ENCODE results near the gene PSTK. TPM values are rescaled to one million over a fixed set of nuclear protein-coding genes. Genes with fewer than 3 reads are reported as not detected.
A peak's percentile ranks its signal among the peaks of the same experiment; 100 is the strongest.

PSTK gene, protein sequence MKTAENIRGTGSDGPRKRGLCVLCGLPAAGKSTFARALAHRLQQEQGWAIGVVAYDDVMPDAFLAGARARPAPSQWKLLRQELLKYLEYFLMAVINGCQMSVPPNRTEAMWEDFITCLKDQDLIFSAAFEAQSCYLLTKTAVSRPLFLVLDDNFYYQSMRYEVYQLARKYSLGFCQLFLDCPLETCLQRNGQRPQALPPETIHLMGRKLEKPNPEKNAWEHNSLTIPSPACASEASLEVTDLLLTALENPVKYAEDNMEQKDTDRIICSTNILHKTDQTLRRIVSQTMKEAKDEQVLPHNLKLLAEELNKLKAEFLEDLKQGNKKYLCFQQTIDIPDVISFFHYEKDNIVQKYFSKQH
- total RNA-seq (2014; rRNA removed; shearing (Covaris generic)) (1.4 and 4.9 TPM in 2 replicates), polyA plus RNA-seq (2016; fragmentation: Nextera tagmentation; extraction: Ambion mirVana) (7.0 and 7.1 TPM in 2 replicates)

- Histone ChIP-seq H3K4me3 (peak within 1 kb of the TSS; percentile 97), H3F3A (ENCODE audit: insufficient read depth) (peaks cover 7% of the 10 kb centered on the region; the same call in 1 of the 2 replicates), H3K9ac (peak within 1 kb of the TSS; percentile 93), H3K27ac (peak within 1 kb of the TSS; percentile 89), H3K4me1 (ENCODE audit: insufficient read depth) (0 out of 2 replicates have a peak, but pooled peaks cover 5% of the 10 kb centered on the region), H2AFZ (peak within 1 kb of the TSS; percentile 97), H3K27me3 (replicated peaks; ENCODE audit: insufficient read depth) (no peaks in the 10 kb centered on the region), H3K9me2 (ENCODE audit: insufficient read depth) (no peaks in the 10 kb centered on the region), H4K20me1 (ENCODE audit: insufficient read depth) (no peaks in the 10 kb centered on the region), H3K79me2 (ENCODE audit: insufficient read depth) (no peaks in the 10 kb centered on the region), H3K4me2 (ENCODE audit: unreplicated experiment) (peak within 1 kb of the TSS; percentile 100), H3K9me3 (ENCODE audit: low read depth) (no peaks in the 10 kb centered on the region), H3K36me3 (ENCODE audit: low read depth) (no peaks in the 10 kb centered on the region)
- peak; percentile 96 for DNase-seq
- 1 to 2% methylated on average over 67 to 71 of the region's 73 CpGs for WGBS, 2 experiments (ENCODE audit: low coverage in 1 of 2, low lambda C conversion rate in 2 of 2, missing lambda C conversion rate in 2 of 2)
- TF ChIP-seq EZH2 (IDR thresholded peaks at IDR 0.05; ENCODE audit: insufficient read depth, poor library complexity, severe bottlenecking) (no peak), EZH2phosphoT487 (IDR thresholded peaks at IDR 0.05; ENCODE audit: insufficient read depth, low read depth) (no peak)
- in situ Hi-C loops (cut with MboI) = loop anchor here (25.0 kb wide), 1 partner anchor 693 kb away; no protein-coding TSS in a partner anchor
Measured at GRCh38 chr10:122980209-122981065, at the start of gene PSTK. Gene PSTK (plus strand): TSS chr10:122980401. CDS start chr10:122980480, 79 bp downstream.

GRCh38 chr10:122931088-122931906, 48.9 kb upstream of the PSTK start:
- H3K27ac ChIP-seq = no peak overlapping the region
- no peak overlapping the region for H3K4me3 ChIP-seq
- 0 out of 2 replicates have a peak, but pooled peaks cover under 1% of the 10 kb centered on the region for H3K9me2 ChIP-seq (ENCODE audit: insufficient read depth)
- TF ChIP-seq EZH2phosphoT487 (IDR thresholded peaks at IDR 0.05; ENCODE audit: insufficient read depth, low read depth) = no peak
- no peak for TF ChIP-seq EZH2 (IDR thresholded peaks at IDR 0.05; ENCODE audit: insufficient read depth, poor library complexity, severe bottlenecking)
- WGBS, 2 experiments (ENCODE audit: low coverage in 1 of 2, low lambda C conversion rate in 2 of 2, missing lambda C conversion rate in 2 of 2) = 97 to 98% methylated on average over 6 of the region's 6 CpGs
- peaks cover 11% of the 10 kb centered on the region; the same call in 1 of the 2 replicates for H3K36me3 ChIP-seq (ENCODE audit: low read depth)
- H3K4me2 ChIP-seq (ENCODE audit: unreplicated experiment) = no peak overlapping the region
- no peak overlapping the region for H3K9ac ChIP-seq
- H2AFZ ChIP-seq = no peak overlapping the region
- H3K9me3 ChIP-seq (ENCODE audit: low read depth) = no peaks in the 10 kb centered on the region
- H3K4me1 ChIP-seq (ENCODE audit: insufficient read depth) = no peaks in the 10 kb centered on the region
- H3K27me3 ChIP-seq (replicated peaks; ENCODE audit: insufficient read depth) = no peaks in the 10 kb centered on the region
- no peaks in the 10 kb centered on the region for H3F3A ChIP-seq (ENCODE audit: insufficient read depth)
- in situ Hi-C loops (cut with MboI) = no loop called here
- H3K79me2 ChIP-seq (ENCODE audit: insufficient read depth) = no peaks in the 10 kb centered on the region
- no peaks in the 10 kb centered on the region for H4K20me1 ChIP-seq (ENCODE audit: insufficient read depth)
- DNase-seq = peak; percentile 10

GRCh38 chr10:122939133-122939855, 40.9 kb upstream of the PSTK start:
- Histone ChIP-seq H3K4me2 (ENCODE audit: unreplicated experiment) (no peak overlapping the region), H3K27me3 (replicated peaks; ENCODE audit: insufficient read depth) (no peaks in the 10 kb centered on the region), H4K20me1 (ENCODE audit: insufficient read depth) (no peaks in the 10 kb centered on the region), H2AFZ (no peak overlapping the region), H3K36me3 (ENCODE audit: low read depth) (peaks cover 31% of the 10 kb centered on the region), H3K4me1 (ENCODE audit: insufficient read depth) (peaks cover 12% of the 10 kb centered on the region), H3K79me2 (ENCODE audit: insufficient read depth) (peaks cover 18% of the 10 kb centered on the region), H3K4me3 (no peak overlapping the region), H3K9ac (no peak overlapping the region), H3F3A (ENCODE audit: insufficient read depth) (0 out of 2 replicates have a peak, but pooled peaks cover 5% of the 10 kb centered on the region), H3K27ac (no peak overlapping the region), H3K9me2 (ENCODE audit: insufficient read depth) (no peaks in the 10 kb centered on the region), H3K9me3 (ENCODE audit: low read depth) (no peaks in the 10 kb centered on the region)
- TF ChIP-seq EZH2phosphoT487 (IDR thresholded peaks at IDR 0.05; ENCODE audit: insufficient read depth, low read depth) = no peak
- no peak for TF ChIP-seq EZH2 (IDR thresholded peaks at IDR 0.05; ENCODE audit: insufficient read depth, poor library complexity, severe bottlenecking)
- WGBS, 2 experiments (ENCODE audit: low coverage in 1 of 2, low lambda C conversion rate in 2 of 2, missing lambda C conversion rate in 2 of 2) = 97 to 100% methylated on average over 1 of the region's 1 CpG
- DNase-seq = no peak
- in situ Hi-C loops (cut with MboI) = no loop called here
